ENCODE measurements around the gene FOXP1.

Gene FOXP1

GRCh38 chr3:71478568-71478967 lies 105.0 kb downstream of the FOXP1 start:
- ATAC-seq: peak; percentile 98

- ATAC-seq: no peak
Measured at GRCh38 chr3:71476950-71477349, 106.6 kb downstream of the FOXP1 start.

- ATAC-seq: no peak
Measured at GRCh38 chr3:71469138-71469435, 114.4 kb downstream of the FOXP1 start.

- no peak for ATAC-seq
Measured at GRCh38 chr3:71468311-71469137, 115.0 kb downstream of the FOXP1 start.

- ATAC-seq: no peak
Measured at GRCh38 chr3:71466483-71466882, 117.0 kb downstream of the FOXP1 start.

GRCh38 chr3:71465371-71466036 lies 118.0 kb downstream of the FOXP1 start:
- no peak for ATAC-seq

GRCh38 chr3:71464613-71465012 lies 118.9 kb downstream of the FOXP1 start:
- no peak for ATAC-seq

- no peak for ATAC-seq
Measured at GRCh38 chr3:71463617-71464016, 119.9 kb downstream of the FOXP1 start.

GRCh38 chr3:71462586-71462985 lies 120.9 kb downstream of the FOXP1 start:
- ATAC-seq: no peak

- peak in 1 of 2 donors; percentile 15 for ATAC-seq
Measured at GRCh38 chr3:71461749-71462483, 121.6 kb downstream of the FOXP1 start.

- ATAC-seq: peak; percentile 85 to 88
Measured at GRCh38 chr3:71461114-71461513, 122.4 kb downstream of the FOXP1 start.

- no peak for ATAC-seq
Measured at GRCh38 chr3:71458895-71459294, 124.6 kb downstream of the FOXP1 start.

GRCh38 chr3:71456826-71457225 lies 126.7 kb downstream of the FOXP1 start:
- ATAC-seq: peak; percentile 51 to 61

GRCh38 chr3:71456156-71456555 lies 127.4 kb downstream of the FOXP1 start:
- ATAC-seq: no peak

GRCh38 chr3:71454512-71455403 lies 128.8 kb downstream of the FOXP1 start:
- peak; percentile 11 to 26 for ATAC-seq

- ATAC-seq: peak in 1 of 2 donors; percentile 26
Measured at GRCh38 chr3:71453822-71454511, 129.6 kb downstream of the FOXP1 start.

GRCh38 chr3:71453319-71453718 lies 130.2 kb downstream of the FOXP1 start:
- ATAC-seq: no peak

- peak in 1 of 2 donors; percentile 4 for ATAC-seq
Measured at GRCh38 chr3:71451812-71452211, 131.7 kb downstream of the FOXP1 start.

- ATAC-seq: no peak
Measured at GRCh38 chr3:71451060-71451459, 132.5 kb downstream of the FOXP1 start.

GRCh38 chr3:71450162-71450561 lies 133.4 kb downstream of the FOXP1 start:
- ATAC-seq: no peak

- ATAC-seq: peak; percentile 51 to 62
Measured at GRCh38 chr3:71447803-71448202, 135.7 kb downstream of the FOXP1 start.

- ATAC-seq: no peak
Measured at GRCh38 chr3:71447197-71447596, 136.3 kb downstream of the FOXP1 start.

Data from activated CD4-positive, CD25-positive, alpha-beta regulatory T cell treated with anti-CD3 and anti-CD28 coated beads, Interleukin-2, amount 50 U/mL, for 24 hours (primary cell).